ENCODE data around the gene TAGAP.
"Not testable (repeated sequence)": the region's sequence is repeated elsewhere in the genome, so short reads cannot be mapped to it uniquely, and the experiment has no call there.

The TAGAP gene

DNA sequence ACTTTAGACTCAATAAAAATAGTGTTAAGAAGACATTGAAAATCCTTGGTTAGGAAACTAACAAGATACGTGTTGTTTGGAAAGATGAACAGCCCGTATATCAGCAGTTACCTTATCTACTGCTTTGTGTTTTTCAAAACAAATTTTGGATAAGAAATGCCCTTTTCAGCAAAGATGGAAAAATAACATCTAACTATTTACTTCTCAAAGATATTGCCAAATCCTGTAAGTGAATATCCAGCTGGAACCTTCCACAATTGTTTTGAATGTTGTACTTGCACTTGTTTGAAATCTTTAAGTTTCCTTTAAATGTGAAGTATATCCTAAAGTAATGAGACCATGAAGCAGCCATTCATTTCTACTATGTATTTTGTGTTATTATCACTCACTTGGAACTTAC, 14.6 kb downstream of the TAGAP start:
- DNase-seq = no peak
- H3K79me1 ChIP-seq (replicated peaks; ENCODE audit: low read length, poor library complexity, severe bottlenecking) = no peaks in the 10 kb centered on the region
- no peak overlapping the region for H3K4me3 ChIP-seq (ENCODE audit: insufficient read depth in 1 of 2, low read depth in 1 of 2, low read length in 2 of 2)
- H3K23ac ChIP-seq (ENCODE audit: low read length in 2 of 2) = no peak overlapping the region
- no peak overlapping the region for H4K8ac ChIP-seq (ENCODE audit: low read length)
- no peak overlapping the region for H3K4ac ChIP-seq (ENCODE audit: low read depth in 1 of 2, low read length in 2 of 2)
- no peaks in the 10 kb centered on the region for H3K4me1 ChIP-seq (ENCODE audit: control insufficient read depth, insufficient read depth, low read depth, low read length)
- H3K18ac ChIP-seq (ENCODE audit: low read depth in 1 of 2, low read length in 2 of 2) = no peak overlapping the region
- WGBS = 100% methylated on average over 2 of the region's 2 CpGs
- no peak overlapping the region for H2AFZ ChIP-seq (ENCODE audit: low read depth, low read length)
- H2BK120ac ChIP-seq (ENCODE audit: low read depth, low read length) = no peak overlapping the region
- no peak overlapping the region for H2BK12ac ChIP-seq (ENCODE audit: low read length in 2 of 2)
- H3K27ac ChIP-seq (ENCODE audit: low read length, poor library complexity, severe bottlenecking) = no peak overlapping the region
- no peak overlapping the region for H3K4me2 ChIP-seq (ENCODE audit: low read length, poor library complexity, severe bottlenecking)
- H3K27me3 ChIP-seq (ENCODE audit: control insufficient read depth in 1 of 2, insufficient read depth in 1 of 2, low read length in 2 of 2) = no peaks in the 10 kb centered on the region
- no peaks in the 10 kb centered on the region for H3K9me3 ChIP-seq (ENCODE audit: control insufficient read depth, low read length)
- H2AK5ac ChIP-seq (ENCODE audit: low read length, severe bottlenecking) = no peak overlapping the region
- H4K91ac ChIP-seq (ENCODE audit: low read length) = no peak overlapping the region
- no peak overlapping the region for H2BK15ac ChIP-seq (ENCODE audit: low read depth, poor library complexity, severe bottlenecking)
- no peak overlapping the region for H3K9ac ChIP-seq (ENCODE audit: low read length)
- H3K36me3 ChIP-seq (ENCODE audit: control insufficient read depth in 1 of 2, insufficient read depth in 2 of 2, low read depth in 1 of 2, low read length in 2 of 2) = no peaks in the 10 kb centered on the region
- H3K14ac ChIP-seq (ENCODE audit: low read length in 2 of 2) = no peak overlapping the region
- H2BK5ac ChIP-seq (ENCODE audit: low read depth, low read length, poor library complexity, severe bottlenecking) = no peak overlapping the region

DNA sequence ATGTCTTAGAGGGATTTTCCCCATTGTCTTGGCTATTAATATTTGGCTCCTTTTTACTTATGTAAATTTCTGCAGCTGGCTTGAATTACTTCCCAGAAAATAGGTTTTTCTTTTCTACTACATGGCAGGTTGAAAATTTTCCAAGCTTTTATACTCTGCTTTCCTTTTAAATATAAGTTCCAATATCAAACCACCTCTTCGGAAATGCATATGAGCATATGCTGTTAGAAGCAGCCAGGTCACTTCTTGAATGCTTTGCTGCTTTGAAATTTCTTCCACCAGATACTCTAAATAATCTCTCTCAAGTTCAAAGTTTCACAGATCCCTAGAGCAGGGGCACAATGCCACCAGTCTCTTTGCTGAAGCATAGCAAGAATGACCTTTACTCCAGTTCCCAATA, 19.6 kb downstream of the TAGAP start:
- WGBS = 97% methylated on average over 1 of the region's 1 CpG
- H3K4me2 ChIP-seq (ENCODE audit: low read length, poor library complexity, severe bottlenecking); H3K27ac ChIP-seq (ENCODE audit: low read length, poor library complexity, severe bottlenecking); H3K4ac ChIP-seq (ENCODE audit: low read depth in 1 of 2, low read length in 2 of 2); H2BK12ac ChIP-seq (ENCODE audit: low read length in 2 of 2); H2BK15ac ChIP-seq (ENCODE audit: low read depth, poor library complexity, severe bottlenecking); H3K9me3 ChIP-seq (ENCODE audit: control insufficient read depth, low read length); H2AK5ac ChIP-seq (ENCODE audit: low read length, severe bottlenecking); H3K79me1 ChIP-seq (replicated peaks; ENCODE audit: low read length, poor library complexity, severe bottlenecking); H3K27me3 ChIP-seq (ENCODE audit: control insufficient read depth in 1 of 2, insufficient read depth in 1 of 2, low read length in 2 of 2); H4K8ac ChIP-seq (ENCODE audit: low read length); H2BK120ac ChIP-seq (ENCODE audit: low read depth, low read length); H3K4me3 ChIP-seq (ENCODE audit: insufficient read depth in 1 of 2, low read depth in 1 of 2, low read length in 2 of 2); H3K4me1 ChIP-seq (ENCODE audit: control insufficient read depth, insufficient read depth, low read depth, low read length); H3K14ac ChIP-seq (ENCODE audit: low read length in 2 of 2); H4K91ac ChIP-seq (ENCODE audit: low read length); H3K23ac ChIP-seq (ENCODE audit: low read length in 2 of 2); DNase-seq; H3K9ac ChIP-seq (ENCODE audit: low read length); H3K18ac ChIP-seq (ENCODE audit: low read depth in 1 of 2, low read length in 2 of 2); H2AFZ ChIP-seq (ENCODE audit: low read depth, low read length); H3K36me3 ChIP-seq (ENCODE audit: control insufficient read depth in 1 of 2, insufficient read depth in 2 of 2, low read depth in 1 of 2, low read length in 2 of 2); H2BK5ac ChIP-seq (ENCODE audit: low read depth, low read length, poor library complexity, severe bottlenecking): not testable (repeated sequence)

DNA sequence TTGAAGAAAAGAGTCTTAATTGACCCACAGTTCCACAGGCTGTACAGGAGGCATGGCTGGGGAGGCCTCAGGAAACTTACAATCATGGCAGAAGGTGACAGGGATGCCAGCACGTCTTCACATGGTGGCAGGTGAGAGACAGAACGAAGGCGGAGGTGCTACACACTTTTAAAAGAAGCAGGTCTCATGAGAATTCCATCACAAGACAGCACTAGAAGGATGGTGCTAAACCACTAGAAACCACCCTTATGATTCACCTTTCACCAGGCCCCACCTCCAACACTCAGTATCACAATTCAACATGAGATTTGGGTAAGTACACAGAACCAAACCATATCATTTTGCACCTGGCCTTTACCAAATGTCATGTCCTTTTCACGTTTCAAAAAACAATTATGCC, 20.9 kb downstream of the TAGAP start:
- no peak overlapping the region for H4K91ac ChIP-seq (ENCODE audit: low read length)
- no peak overlapping the region for H3K4me2 ChIP-seq (ENCODE audit: low read length, poor library complexity, severe bottlenecking)
- H2BK12ac ChIP-seq (ENCODE audit: low read length in 2 of 2) = no peak overlapping the region
- no peak overlapping the region for H3K9ac ChIP-seq (ENCODE audit: low read length)
- no peak overlapping the region for H2AK5ac ChIP-seq (ENCODE audit: low read length, severe bottlenecking)
- DNase-seq = no peak
- H3K4me1 ChIP-seq (ENCODE audit: control insufficient read depth, insufficient read depth, low read depth, low read length) = no peaks in the 10 kb centered on the region
- no peak overlapping the region for H2BK120ac ChIP-seq (ENCODE audit: low read depth, low read length)
- H3K79me1 ChIP-seq (replicated peaks; ENCODE audit: low read length, poor library complexity, severe bottlenecking) = no peaks in the 10 kb centered on the region
- no peak overlapping the region for H3K14ac ChIP-seq (ENCODE audit: low read length in 2 of 2)
- no peak overlapping the region for H2BK15ac ChIP-seq (ENCODE audit: low read depth, poor library complexity, severe bottlenecking)
- H2BK5ac ChIP-seq (ENCODE audit: low read depth, low read length, poor library complexity, severe bottlenecking) = no peak overlapping the region
- peaks cover 8% of the 10 kb centered on the region for H3K9me3 ChIP-seq (ENCODE audit: control insufficient read depth, low read length)
- WGBS = 76% methylated on average over 4 of the region's 4 CpGs
- no peak overlapping the region for H3K18ac ChIP-seq (ENCODE audit: low read depth in 1 of 2, low read length in 2 of 2)
- H2AFZ ChIP-seq (ENCODE audit: low read depth, low read length) = no peak overlapping the region
- H3K23ac ChIP-seq (ENCODE audit: low read length in 2 of 2) = no peak overlapping the region
- no peak overlapping the region for H4K8ac ChIP-seq (ENCODE audit: low read length)
- no peak overlapping the region for H3K27ac ChIP-seq (ENCODE audit: low read length, poor library complexity, severe bottlenecking)
- no peak overlapping the region for H3K4me3 ChIP-seq (ENCODE audit: insufficient read depth in 1 of 2, low read depth in 1 of 2, low read length in 2 of 2)
- no peaks in the 10 kb centered on the region for H3K36me3 ChIP-seq (ENCODE audit: control insufficient read depth in 1 of 2, insufficient read depth in 2 of 2, low read depth in 1 of 2, low read length in 2 of 2)
- no peaks in the 10 kb centered on the region for H3K27me3 ChIP-seq (ENCODE audit: control insufficient read depth in 1 of 2, insufficient read depth in 1 of 2, low read length in 2 of 2)
- no peak overlapping the region for H3K4ac ChIP-seq (ENCODE audit: low read depth in 1 of 2, low read length in 2 of 2)

DNA sequence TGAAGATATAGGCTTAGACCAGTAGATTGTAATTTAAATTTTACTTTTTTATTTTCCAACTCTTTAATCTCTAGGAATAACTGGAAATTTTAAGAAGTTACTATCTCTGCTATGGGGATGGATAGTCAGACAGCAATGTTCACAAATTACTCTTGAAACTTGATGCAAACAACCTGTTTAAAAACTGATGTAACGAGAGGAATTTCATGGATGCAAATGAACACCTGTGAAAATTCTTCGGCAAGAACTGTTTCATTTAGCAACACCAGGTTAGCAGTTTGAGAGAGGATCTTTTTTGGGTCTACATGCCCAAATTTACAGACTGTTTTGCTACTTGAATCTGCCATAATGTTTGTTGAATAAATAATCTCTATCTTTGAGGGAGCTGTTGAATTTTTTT, 24.8 kb downstream of the TAGAP start:
- 93% methylated on average over 2 of the region's 2 CpGs for WGBS
- Histone ChIP-seq H2AK5ac (ENCODE audit: low read length, severe bottlenecking) (no peak overlapping the region), H3K9ac (ENCODE audit: low read length) (no peak overlapping the region), H4K91ac (ENCODE audit: low read length) (no peak overlapping the region), H3K4me2 (ENCODE audit: low read length, poor library complexity, severe bottlenecking) (no peak overlapping the region), H3K14ac (ENCODE audit: low read length in 2 of 2) (no peak overlapping the region), H2BK120ac (ENCODE audit: low read depth, low read length) (no peak overlapping the region), H3K27me3 (ENCODE audit: control insufficient read depth in 1 of 2, insufficient read depth in 1 of 2, low read length in 2 of 2) (no peaks in the 10 kb centered on the region), H3K9me3 (ENCODE audit: control insufficient read depth, low read length) (peaks cover 7% of the 10 kb centered on the region), H3K36me3 (ENCODE audit: control insufficient read depth in 1 of 2, insufficient read depth in 2 of 2, low read depth in 1 of 2, low read length in 2 of 2) (no peaks in the 10 kb centered on the region), H4K8ac (ENCODE audit: low read length) (no peak overlapping the region), H3K23ac (ENCODE audit: low read length in 2 of 2) (no peak overlapping the region), H3K79me1 (replicated peaks; ENCODE audit: low read length, poor library complexity, severe bottlenecking) (no peaks in the 10 kb centered on the region), H3K27ac (ENCODE audit: low read length, poor library complexity, severe bottlenecking) (no peak overlapping the region), H3K4ac (ENCODE audit: low read depth in 1 of 2, low read length in 2 of 2) (no peak overlapping the region), H2BK15ac (ENCODE audit: low read depth, poor library complexity, severe bottlenecking) (no peak overlapping the region), H3K18ac (ENCODE audit: low read depth in 1 of 2, low read length in 2 of 2) (no peak overlapping the region), H2AFZ (ENCODE audit: low read depth, low read length) (no peak overlapping the region), H2BK12ac (ENCODE audit: low read length in 2 of 2) (no peak overlapping the region), H3K4me3 (ENCODE audit: insufficient read depth in 1 of 2, low read depth in 1 of 2, low read length in 2 of 2) (no peak overlapping the region), H2BK5ac (ENCODE audit: low read depth, low read length, poor library complexity, severe bottlenecking) (no peak overlapping the region), H3K4me1 (ENCODE audit: control insufficient read depth, insufficient read depth, low read depth, low read length) (no peaks in the 10 kb centered on the region)
- DNase-seq = no peak

All from mesenchymal stem cell (in vitro differentiated cells and primary cell).